H1 (cell line): Measurements from ENCODE around the gene NEK2. TPM values are rescaled to one million over a fixed set of nuclear protein-coding genes. Genes with fewer than 3 reads are reported as not detected.

ENCODE experiments used
- CHD2 ChIP-seq: IDR thresholded peaks from 2 replicates; pipeline ENCODE4 v1.6.1; 2012; ENCODE audit warnings: low read length, improper control_type of control experiment
- GABPA ChIP-seq: IDR thresholded peaks from 2 replicates; pipeline ENCODE4 v1.6.1; 2011; ENCODE audit warnings: mild to moderate bottlenecking, low read length, moderate library complexity, borderline replicate concordance; ENCODE audit not compliant: insufficient read depth
- RBBP5 ChIP-seq: IDR thresholded peaks from 2 replicates; pipeline ENCODE4 v1.7.1; 2012; ENCODE audit warnings: low read depth, mild to moderate bottlenecking, inconsistent platforms, low read length, moderate library complexity, borderline replicate concordance
- polyA plus RNA-seq, 7 experiments: library from polyadenylated mRNA; depleted of rRNA in 3 of 7; stranded (reverse) in 5 of 7; unstranded in 2 of 7; fragments of >200 nt in 5 of 7; fragments of 200-250 nt in 2 of 7; gene quantifications; 1 replicate in 5 of 7; 2 replicates in 1 of 7; 4 replicates in 1 of 7; pipeline versions ENCODE4 v1.2.1 to v1.2.3, GENCODE V29; 2011 to 2013; ENCODE audit warnings: missing spikeins in 2 of 7, mixed read lengths in 2 of 7
- total RNA-seq: library from RNA; stranded (reverse); fragmentation: NEBNext Ultra II Directional; extraction: Animal tissue kit (Norgen Biotek cat#: 25700); gene quantifications from 2 replicates; pipeline ENCODE4 v1.2.1, GENCODE V29; 2021

NEK2 gene
- total and polyA plus RNA-seq, 2 of the 8 experiments (the other 6 are each of a cell fraction or from before 2014, with no cell fraction given), result 8.4 to 22.9 TPM

GRCh38 chr1:211698161-211699026 is 23.0 kb upstream of the NEK2 start (continued):
- TF ChIP-seq CHD2 (no peak), RBBP5 (no peak), GABPA (no peak)
